Activated CD8-positive, alpha-beta memory T cell treated with anti-CD3 and anti-CD28 coated beads, Interleukin-2, amount 50 U/mL, for 24 hours (primary cell): ENCODE data around the gene FNDC1.
"Not testable (repeated sequence)": the region's sequence is repeated elsewhere in the genome, so short reads cannot be mapped to it uniquely, and the experiment has no call there.

ENCODE experiments used
- DNase-seq: peaks from one replicate; pipeline ENCODE4 v3.0.0-alpha.2; 2020; ENCODE audit errors: extremely low read depth

The FNDC1 gene

DNA sequence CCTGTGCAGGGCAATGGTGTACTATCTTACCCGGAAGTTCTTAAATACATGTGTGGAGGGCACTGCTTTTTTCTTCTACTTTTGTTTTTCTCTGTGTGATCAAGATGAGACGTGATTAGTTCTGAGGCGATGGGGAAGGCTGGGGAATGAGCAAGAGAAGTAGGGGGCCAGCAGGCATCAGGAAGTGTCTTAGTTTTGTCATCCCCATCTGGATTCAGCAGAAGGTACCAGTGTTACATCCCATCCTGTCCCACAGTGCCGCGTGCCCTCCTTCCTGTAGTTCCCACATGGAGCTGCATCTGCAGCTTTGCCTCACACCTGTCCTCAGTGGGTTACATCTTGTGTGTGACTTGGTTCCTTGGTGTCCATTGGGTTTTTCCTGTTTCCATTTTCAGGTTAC lies 86.9 kb downstream of the FNDC1 start:
- DNase-seq, result no peak

GRCh38 chr6:159257846-159258245 lies 88.6 kb downstream of the FNDC1 start:
- DNase-seq, result no peak

DNA sequence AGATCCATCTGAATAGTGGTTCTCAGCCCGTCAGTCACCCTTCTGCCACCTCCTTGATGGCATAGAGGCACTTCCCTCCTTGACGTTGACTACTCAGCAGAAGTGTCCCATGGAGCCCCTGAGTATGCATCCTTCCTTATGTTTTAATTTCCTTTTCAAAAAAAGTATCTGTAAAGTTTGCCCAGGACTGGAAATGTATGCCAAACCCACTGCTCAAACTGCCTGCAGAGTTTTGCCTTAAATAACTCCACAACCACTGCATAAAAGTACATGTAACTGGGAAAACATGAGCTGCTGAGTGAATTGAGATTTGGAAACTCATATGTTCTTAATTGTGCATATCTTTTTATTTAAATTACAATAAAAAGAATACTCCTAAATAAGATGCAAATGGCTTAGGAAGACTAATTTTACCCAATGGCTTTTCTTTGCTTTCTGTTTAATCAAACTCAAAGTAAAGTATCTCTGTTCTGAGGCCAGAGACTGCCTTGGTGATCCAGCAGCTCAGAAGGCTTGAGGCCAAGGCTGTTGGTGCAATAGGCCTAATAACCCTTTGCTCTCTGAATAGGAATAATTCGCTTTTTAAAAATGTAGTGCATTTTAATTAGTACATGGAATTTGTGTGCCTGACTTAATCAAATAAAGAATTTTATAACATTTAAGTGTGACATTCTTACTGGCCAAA lies 90.4 kb downstream of the FNDC1 start:
- DNase-seq, result no peak

- no peak for DNase-seq
Observed at GRCh38 chr6:159260208-159260607, 91.0 kb downstream of the FNDC1 start.

- no peak for DNase-seq
Observed at GRCh38 chr6:159261995-159262394, 92.8 kb downstream of the FNDC1 start.

- DNase-seq, result no peak
Observed at GRCh38 chr6:159262586-159262985, 93.4 kb downstream of the FNDC1 start.

- no peak for DNase-seq
Observed at GRCh38 chr6:159267165-159267564, 98.0 kb downstream of the FNDC1 start.

DNA sequence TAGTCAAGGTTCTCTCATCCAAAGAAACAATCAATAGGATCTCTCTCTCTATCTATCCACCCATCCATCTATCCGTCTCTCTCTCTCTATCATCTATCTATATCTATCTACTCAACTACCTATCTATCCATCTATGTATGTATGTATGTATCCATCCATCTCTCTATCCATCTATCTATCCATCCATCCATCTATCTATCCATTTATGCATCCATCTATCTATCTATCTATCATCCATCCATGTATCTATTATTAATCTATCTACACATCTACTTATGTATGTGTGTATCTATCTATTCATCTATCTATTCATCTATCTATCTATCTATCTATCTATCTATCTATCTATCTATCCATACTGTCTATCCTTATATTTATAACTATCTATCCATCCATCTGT lies 99.3 kb downstream of the FNDC1 start:
- no peak for DNase-seq

- DNase-seq, result no peak
Observed at GRCh38 chr6:159271257-159271656, 102.1 kb downstream of the FNDC1 start.

- no peak for DNase-seq
Observed at GRCh38 chr6:159278626-159279025, 109.4 kb downstream of the FNDC1 start.

GRCh38 chr6:159279790-159280277 lies 110.6 kb downstream of the FNDC1 start:
- DNase-seq, result no peak

GRCh38 chr6:159282421-159282820 lies 113.2 kb downstream of the FNDC1 start:
- DNase-seq, result no peak

- not testable (repeated sequence) for DNase-seq
Observed at GRCh38 chr6:159284661-159285060, 115.5 kb downstream of the FNDC1 start.

DNA sequence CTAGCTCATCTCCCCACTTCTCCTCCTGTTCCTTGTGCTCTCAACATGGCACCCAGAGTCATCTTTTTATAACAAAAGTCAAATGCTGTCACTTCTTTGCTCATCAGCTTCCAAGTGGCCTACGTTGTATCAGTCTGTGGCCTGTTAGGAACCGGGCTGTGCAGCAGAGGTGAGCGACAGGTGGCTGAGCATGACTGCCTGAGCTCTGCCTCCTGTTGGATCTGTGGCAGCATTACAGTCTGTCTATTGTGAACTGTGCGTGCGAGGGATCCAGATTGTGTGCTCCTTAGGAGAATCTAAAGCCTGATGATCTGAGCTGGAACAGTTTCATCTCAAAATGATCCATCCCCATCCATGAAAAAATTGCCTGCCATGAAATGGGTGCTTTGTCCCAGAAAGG lies 129.6 kb downstream of the FNDC1 start:
- no peak for DNase-seq

DNA sequence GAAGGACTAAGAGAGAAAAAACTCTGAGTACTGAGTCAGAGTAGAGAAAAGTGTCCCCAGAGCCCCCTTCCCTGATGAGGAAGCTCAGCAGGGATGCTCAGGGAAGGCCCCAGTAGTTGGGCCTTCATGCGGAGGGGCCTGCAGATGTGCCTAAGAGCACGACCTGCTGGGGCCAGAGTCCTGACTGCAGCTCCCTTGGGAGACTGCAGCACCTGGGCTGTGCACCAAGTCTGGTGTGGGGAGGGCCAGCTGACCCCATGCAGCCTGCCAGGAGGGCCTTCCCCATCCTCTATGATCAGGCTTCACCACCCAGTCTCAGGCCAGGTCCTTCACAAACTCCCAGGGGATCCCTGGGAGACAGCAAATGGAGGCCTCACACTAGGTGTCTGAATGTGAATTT lies 130.4 kb downstream of the FNDC1 start:
- no peak for DNase-seq

- no peak for DNase-seq
Observed at GRCh38 chr6:159301277-159301676, 132.1 kb downstream of the FNDC1 start.

DNA sequence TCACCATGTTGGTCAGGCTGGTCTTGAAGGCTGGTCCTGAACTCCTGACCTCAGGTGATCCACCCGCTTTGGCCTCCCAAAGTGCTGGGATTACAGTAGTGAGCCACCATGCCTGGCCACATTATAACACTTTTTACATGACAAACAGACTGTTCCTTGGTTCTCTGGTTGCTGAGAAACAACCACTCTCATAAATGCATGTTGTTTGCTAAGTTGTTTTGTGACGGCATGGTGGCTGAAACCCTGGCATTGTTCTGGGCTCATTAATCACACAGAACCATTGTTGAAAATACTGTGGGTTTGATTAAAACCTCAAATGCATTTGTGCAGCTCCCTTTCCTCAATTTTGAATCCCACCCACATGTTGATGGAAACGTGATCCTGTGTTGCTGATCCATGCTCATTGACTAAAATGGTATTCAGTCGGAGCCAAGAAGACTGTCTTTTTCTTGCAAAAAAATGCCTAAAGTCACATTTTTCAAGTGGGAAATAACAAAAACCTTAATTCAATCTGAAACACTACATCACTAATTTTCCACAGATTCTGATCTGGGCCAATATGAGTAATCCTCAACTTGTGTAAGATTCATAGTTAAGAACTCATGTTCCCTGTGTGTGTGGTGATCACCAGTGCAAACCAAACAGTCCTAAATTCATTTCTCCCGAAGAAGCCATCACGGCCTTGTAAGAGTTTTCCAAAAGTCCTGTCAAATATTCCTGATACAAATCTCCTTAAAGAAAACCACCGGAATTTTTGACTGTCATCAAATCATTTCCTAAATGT lies 132.8 kb downstream of the FNDC1 start:
- DNase-seq, result no peak

- no peak for DNase-seq
Observed at GRCh38 chr6:159302594-159302992, 133.4 kb downstream of the FNDC1 start.

DNA sequence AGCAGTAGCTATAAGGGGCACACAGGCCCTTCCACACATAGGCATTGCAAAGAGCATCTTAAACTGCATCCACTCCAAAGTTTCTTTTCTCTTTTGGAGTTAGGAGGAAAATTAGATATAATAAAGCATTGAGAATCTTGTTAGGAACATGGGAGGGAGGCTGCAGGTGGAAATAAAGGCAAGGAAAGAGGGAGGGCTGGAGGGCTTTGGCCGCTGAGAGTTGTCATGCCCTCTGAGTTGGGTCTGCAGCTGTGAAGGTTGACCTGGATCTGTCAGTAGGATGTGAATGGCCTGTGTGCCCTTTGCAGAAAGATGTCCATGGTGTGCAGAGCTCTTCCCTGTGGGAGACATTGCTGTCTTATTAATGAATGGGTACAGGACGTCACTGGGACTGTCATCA lies 134.0 kb downstream of the FNDC1 start:
- no peak for DNase-seq

DNA sequence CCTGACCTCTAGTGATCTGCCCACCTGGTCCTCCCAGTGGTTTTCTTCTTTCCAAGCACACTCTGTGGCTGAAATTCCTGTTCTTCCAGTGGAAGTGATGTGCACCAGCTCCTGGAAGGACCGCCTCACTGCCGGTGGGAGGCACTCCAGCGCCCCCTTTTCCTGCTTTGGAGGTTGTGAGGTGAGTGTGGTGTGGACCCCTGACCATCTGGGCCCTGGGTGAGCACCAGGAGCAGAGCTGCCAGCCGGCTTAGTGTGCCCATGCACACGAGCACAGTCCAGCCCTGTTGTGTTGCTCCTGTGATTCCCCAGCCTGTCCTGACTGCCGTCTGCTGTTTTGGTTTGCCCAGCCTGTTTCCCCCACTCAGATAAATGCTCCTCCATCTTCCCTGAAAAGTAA lies 134.6 kb downstream of the FNDC1 start:
- DNase-seq, result no peak

- no peak for DNase-seq
Observed at GRCh38 chr6:159304641-159305040, 135.4 kb downstream of the FNDC1 start.

DNA sequence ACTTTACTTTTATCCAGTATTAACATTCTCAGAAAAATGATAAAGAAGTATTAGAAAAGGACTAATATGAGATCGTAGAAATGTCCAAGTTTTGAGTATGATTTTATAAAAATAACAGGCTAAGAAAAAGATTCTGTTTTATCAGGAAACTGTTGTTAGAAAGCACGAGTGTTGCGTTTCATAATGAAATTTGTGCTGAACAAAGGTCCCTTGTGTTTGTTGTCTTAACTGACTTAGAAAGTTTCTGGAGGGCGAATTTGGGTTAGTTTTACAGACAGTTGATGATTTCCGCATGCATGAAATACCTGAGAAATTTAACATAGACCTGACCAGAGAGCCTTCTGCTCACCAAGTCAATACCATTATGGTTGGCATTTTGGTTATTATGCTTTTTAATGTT lies 136.0 kb downstream of the FNDC1 start:
- DNase-seq, result no peak

DNA sequence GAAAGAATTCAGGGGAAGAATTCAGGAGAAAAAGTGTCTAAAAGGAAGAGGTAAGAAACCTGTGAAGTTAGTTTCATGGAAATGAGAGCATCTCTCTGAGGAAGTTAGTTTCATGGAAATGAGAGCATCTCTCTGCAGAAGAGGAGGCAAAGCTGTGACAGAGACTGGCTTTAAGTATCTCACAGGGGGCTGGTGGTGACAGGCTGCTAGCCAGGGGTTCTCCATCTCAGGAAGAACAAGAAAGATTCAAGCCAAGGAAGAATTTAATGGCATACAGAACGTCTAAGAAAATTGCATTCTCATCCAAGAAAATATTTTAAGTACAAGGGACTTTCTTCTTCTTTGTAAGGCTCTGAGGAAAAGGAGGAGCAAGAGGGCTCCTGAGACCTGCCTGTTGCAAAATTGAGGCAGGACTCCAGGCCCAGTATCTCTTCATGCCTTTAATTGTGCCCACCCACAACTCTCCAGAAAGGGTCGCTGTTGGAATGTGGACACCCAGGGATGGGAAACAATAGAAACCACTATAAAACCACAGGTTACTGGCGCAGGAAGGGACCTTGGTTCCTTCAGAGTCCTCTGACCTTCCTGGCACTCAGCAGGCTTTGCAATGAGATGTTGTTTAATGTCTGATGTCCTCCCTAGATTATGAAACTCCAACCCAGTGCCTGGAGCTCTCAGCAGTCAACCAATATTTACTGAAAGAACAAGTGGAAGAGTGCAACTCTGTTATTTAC lies 136.8 kb downstream of the FNDC1 start:
- no peak for DNase-seq
